HUES48 (cell line): ENCODE data around the gene C1orf174.

ENCODE experiments used
- H3K27ac ChIP-seq: one replicate; pipeline ENCODE4 v1.7.0; 2013; ENCODE audit warnings: low read depth, low read length, inconsistent platforms
- H3K27me3 ChIP-seq: 2 replicates; pipeline ENCODE4 v1.6.1; 2013; ENCODE audit warnings: mild to moderate bottlenecking, low read length; ENCODE audit not compliant: control insufficient read depth, insufficient read depth
- H3K36me3 ChIP-seq: 2 replicates; pipeline ENCODE4 v1.6.1; 2013; ENCODE audit warnings: low read length; ENCODE audit not compliant: control insufficient read depth, insufficient read depth
- H3K4me1 ChIP-seq: 2 replicates; pipeline ENCODE4 v1.6.1; 2013; ENCODE audit warnings: mild to moderate bottlenecking, low read length; ENCODE audit not compliant: control insufficient read depth, insufficient read depth
- H3K4me3 ChIP-seq: 2 replicates; pipeline ENCODE4 v1.5.1; 2013; ENCODE audit warnings: mild to moderate bottlenecking, low read depth, low read length
- H3K9ac ChIP-seq: 2 replicates; pipeline ENCODE4 v1.6.1; 2013; ENCODE audit warnings: mild to moderate bottlenecking, low read depth, low read length, moderate library complexity
- H3K9me3 ChIP-seq: 2 replicates; pipeline ENCODE4 v1.6.1; 2013; ENCODE audit warnings: low read length; ENCODE audit not compliant: control insufficient read depth, insufficient read depth

The C1orf174 gene

DNA sequence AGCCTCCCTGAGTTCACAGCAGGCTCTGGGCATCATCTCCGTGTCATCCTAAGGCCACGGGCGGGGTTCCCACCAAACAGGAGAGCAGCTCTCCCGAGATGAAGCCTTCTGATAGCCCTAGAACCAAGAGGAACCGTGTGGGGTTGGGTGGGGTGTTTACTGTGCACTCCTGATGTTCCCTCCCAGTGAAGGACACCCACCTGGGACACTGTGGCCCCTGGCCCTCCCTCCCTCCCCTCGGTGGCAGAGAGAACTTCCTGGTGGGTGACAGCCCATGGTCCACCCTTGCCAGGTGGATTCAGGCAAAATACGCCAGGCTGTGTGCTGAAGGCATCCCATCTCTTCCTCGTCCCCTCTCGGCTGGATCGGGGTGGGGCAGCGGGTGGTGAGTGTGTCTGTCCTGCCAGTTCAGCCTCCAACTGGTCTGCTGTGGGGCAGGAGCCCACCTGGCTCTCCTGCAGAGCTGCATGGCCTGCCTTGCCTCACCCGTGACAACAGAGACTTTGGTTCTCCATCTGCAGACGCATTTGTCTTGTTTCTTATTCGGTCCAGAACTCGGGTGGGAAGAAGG is 15.6 kb upstream of the C1orf174 start:
- peaks cover 7% of the 10 kb centered on the region; the same call in 1 of the 2 replicates for H3K4me1 ChIP-seq
- H3K4me3 ChIP-seq = no peak overlapping the region
- H3K27ac ChIP-seq = no peak overlapping the region
- peaks cover 10% of the 10 kb centered on the region for H3K9me3 ChIP-seq
- H3K27me3 ChIP-seq = no peaks in the 10 kb centered on the region
- H3K36me3 ChIP-seq = no peaks in the 10 kb centered on the region
- no peak overlapping the region for H3K9ac ChIP-seq

DNA sequence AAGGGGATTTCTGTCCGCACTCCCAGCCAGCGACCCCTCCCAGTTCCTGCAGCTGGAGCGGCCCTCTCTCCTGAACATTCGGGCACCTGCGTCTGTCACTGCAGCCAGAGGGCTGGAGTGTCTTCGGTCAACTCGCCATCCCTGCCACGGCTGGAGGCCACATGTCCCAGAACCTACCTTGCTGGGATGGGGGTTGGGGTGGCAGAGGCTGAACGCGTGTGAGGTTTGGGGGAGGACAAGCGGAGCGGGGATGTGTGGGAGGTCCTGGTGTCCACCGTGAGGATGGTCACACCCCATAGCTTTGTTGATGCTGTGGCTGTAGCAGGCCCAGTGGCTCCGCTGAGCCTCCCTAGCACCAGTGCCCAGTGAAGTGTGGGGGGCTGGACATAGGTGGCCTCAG is 14.8 kb upstream of the C1orf174 start:
- H3K9me3 ChIP-seq = peaks cover 10% of the 10 kb centered on the region
- no peak overlapping the region for H3K4me3 ChIP-seq

GRCh38 chr1:3914331-3914851 is 14.3 kb upstream of the C1orf174 start:
- Histone ChIP-seq H3K4me3 (no peak overlapping the region), H3K27me3 (no peaks in the 10 kb centered on the region), H3K9ac (no peak overlapping the region), H3K9me3 (peaks cover 8% of the 10 kb centered on the region), H3K27ac (no peak overlapping the region), H3K36me3 (no peaks in the 10 kb centered on the region), H3K4me1 (peaks cover 7% of the 10 kb centered on the region; the same call in 1 of the 2 replicates)

More for the DNA sequence above, 14.8 kb upstream of the C1orf174 start:
- H3K27ac ChIP-seq = no peak overlapping the region
- H3K9ac ChIP-seq = no peak overlapping the region
- no peaks in the 10 kb centered on the region for H3K27me3 ChIP-seq
- peaks cover 7% of the 10 kb centered on the region; the same call in 1 of the 2 replicates for H3K4me1 ChIP-seq
- no peaks in the 10 kb centered on the region for H3K36me3 ChIP-seq

- H3K4me3 ChIP-seq = no peak overlapping the region
- H3K9ac ChIP-seq = no peak overlapping the region
- no peaks in the 10 kb centered on the region for H3K27me3 ChIP-seq
- H3K27ac ChIP-seq = no peak overlapping the region
- H3K36me3 ChIP-seq = no peaks in the 10 kb centered on the region
- peaks cover 7% of the 10 kb centered on the region for H3K9me3 ChIP-seq
- H3K4me1 ChIP-seq = peaks cover 7% of the 10 kb centered on the region; the same call in 1 of the 2 replicates
These were observed 13.0 kb upstream of the C1orf174 start for GRCh38 chr1:3912809-3913685.

GRCh38 chr1:3911981-3912808 is 12.1 kb upstream of the C1orf174 start:
- Histone ChIP-seq H3K9me3 (peaks cover 5% of the 10 kb centered on the region; the same call in 1 of the 2 replicates), H3K9ac (no peak overlapping the region), H3K4me3 (no peak overlapping the region), H3K27ac (no peak overlapping the region), H3K27me3 (no peaks in the 10 kb centered on the region), H3K36me3 (no peaks in the 10 kb centered on the region), H3K4me1 (peaks cover 7% of the 10 kb centered on the region; the same call in 1 of the 2 replicates)

GRCh38 chr1:3910857-3911845 is 11.1 kb upstream of the C1orf174 start:
- H3K9me3 ChIP-seq = no peaks in the 10 kb centered on the region
- H3K36me3 ChIP-seq = no peaks in the 10 kb centered on the region
- peak overlapping the region; percentile 12 for H3K27ac ChIP-seq
- H3K27me3 ChIP-seq = no peaks in the 10 kb centered on the region
- peaks cover 7% of the 10 kb centered on the region; the same call in 1 of the 2 replicates for H3K4me1 ChIP-seq
- peak overlapping the region; percentile 25; the same call in 1 of the 2 replicates for H3K4me3 ChIP-seq
- no peak overlapping the region for H3K9ac ChIP-seq

DNA sequence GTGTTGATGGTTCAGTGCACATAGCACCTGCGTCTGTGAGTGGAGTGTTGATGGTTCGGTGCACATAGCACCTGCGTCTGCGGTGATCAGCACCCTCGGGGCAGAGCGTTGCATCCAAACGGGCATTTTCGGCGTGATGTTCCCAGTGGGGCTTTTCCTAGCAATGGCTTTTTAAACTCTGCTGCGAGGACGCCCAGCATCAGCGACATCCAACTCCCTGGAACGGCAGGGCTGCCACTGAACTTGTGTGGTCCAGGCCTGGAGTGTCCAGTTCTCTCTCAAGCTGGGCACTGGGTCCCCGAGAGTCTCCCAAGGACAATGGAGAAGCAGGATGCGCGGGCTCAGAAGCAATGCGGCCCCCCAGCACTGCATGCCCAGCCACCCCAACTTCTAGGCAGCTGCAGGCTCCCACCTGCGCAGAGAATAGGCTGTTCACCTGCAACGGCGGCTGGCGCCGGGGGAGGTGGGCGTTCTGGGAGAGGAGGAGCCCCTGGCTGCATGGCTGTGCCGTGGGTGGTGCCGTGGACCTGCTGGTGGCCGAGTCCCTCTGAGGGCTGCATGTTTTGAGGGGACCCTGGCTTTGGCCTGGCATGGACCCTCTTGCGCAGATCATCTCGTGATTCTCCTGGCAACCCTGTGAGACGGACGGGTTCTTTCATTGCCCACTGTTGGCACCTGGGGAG is 10.1 kb upstream of the C1orf174 start:
- H3K36me3 ChIP-seq = no peaks in the 10 kb centered on the region
- H3K4me1 ChIP-seq = peaks cover 7% of the 10 kb centered on the region; the same call in 1 of the 2 replicates
- H3K27ac ChIP-seq = no peak overlapping the region
- no peaks in the 10 kb centered on the region for H3K27me3 ChIP-seq
- H3K9ac ChIP-seq = no peak overlapping the region
- no peak overlapping the region for H3K4me3 ChIP-seq
- H3K9me3 ChIP-seq = no peaks in the 10 kb centered on the region

DNA sequence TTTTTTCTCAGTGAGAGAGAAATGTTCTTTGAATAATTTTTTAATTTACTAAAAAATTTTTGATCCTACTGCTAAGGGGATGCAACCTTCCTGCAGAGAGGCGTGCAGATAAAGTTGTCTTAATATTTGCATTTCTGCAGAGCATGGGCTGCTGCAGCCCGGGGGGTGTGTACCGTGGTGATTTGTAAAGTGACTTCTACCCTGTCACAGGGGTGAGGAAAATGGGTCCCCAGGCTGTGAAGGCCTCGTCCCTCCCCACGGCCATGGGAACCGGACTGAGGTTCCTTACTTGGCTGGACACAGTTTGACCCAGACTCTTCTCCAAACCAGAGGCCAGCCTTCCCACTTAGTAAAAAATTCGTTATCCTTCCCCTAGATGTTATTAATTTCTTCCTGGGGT is 9.5 kb upstream of the C1orf174 start:
- Histone ChIP-seq H3K4me1 (peaks cover 8% of the 10 kb centered on the region; the same call in 1 of the 2 replicates), H3K27me3 (no peaks in the 10 kb centered on the region), H3K36me3 (no peaks in the 10 kb centered on the region), H3K9ac (no peak overlapping the region), H3K4me3 (no peak overlapping the region), H3K27ac (no peak overlapping the region), H3K9me3 (no peaks in the 10 kb centered on the region)

GRCh38 chr1:3908886-3909517 is 8.9 kb upstream of the C1orf174 start:
- no peaks in the 10 kb centered on the region for H3K9me3 ChIP-seq
- no peaks in the 10 kb centered on the region for H3K36me3 ChIP-seq
- H3K9ac ChIP-seq = no peak overlapping the region
- no peak overlapping the region for H3K27ac ChIP-seq
- H3K4me1 ChIP-seq = peaks cover 12% of the 10 kb centered on the region
- H3K27me3 ChIP-seq = no peaks in the 10 kb centered on the region
- no peak overlapping the region for H3K4me3 ChIP-seq
